GM20000 (cell line): ENCODE data around the gene CLHC1.
"Not testable (repeated sequence)": the region's sequence is repeated elsewhere in the genome, so short reads cannot be mapped to it uniquely, and the experiment has no call there.

ENCODE experiments used
- DNase-seq: peaks from one replicate; pipeline ENCODE4 v3.0.0; 2012; ENCODE audit warnings: low spot score
- CTCF ChIP-seq: IDR thresholded peaks from 2 replicates; pipeline ENCODE4 v1.5.1; 2012; ENCODE audit warnings: mild to moderate bottlenecking, control low read depth; ENCODE audit errors: extremely low read depth, missing control alignments

Gene CLHC1

GRCh38 chr2:55147041-55147440 lies 85.1 kb downstream of the CLHC1 start:
- no peak for DNase-seq
- TF ChIP-seq CTCF: no peak

- TF ChIP-seq CTCF: no peak
- no peak for DNase-seq
Measured at GRCh38 chr2:55146263-55146662, 85.8 kb downstream of the CLHC1 start.

- no peak for DNase-seq
- TF ChIP-seq CTCF: no peak
Measured at GRCh38 chr2:55144922-55145820, 86.9 kb downstream of the CLHC1 start.

- not testable (repeated sequence) for DNase-seq
Measured at GRCh38 chr2:55143706-55144105, 88.4 kb downstream of the CLHC1 start.

GRCh38 chr2:55142518-55142917 lies 89.6 kb downstream of the CLHC1 start:
- no peak for DNase-seq
- no peak for TF ChIP-seq CTCF

GRCh38 chr2:55141572-55142413 lies 90.3 kb downstream of the CLHC1 start:
- TF ChIP-seq CTCF: no peak

GRCh38 chr2:55140316-55141219 lies 91.5 kb downstream of the CLHC1 start:
- DNase-seq: no peak
- TF ChIP-seq CTCF: no peak

More at GRCh38 chr2:55141572-55142413, 90.3 kb downstream of the CLHC1 start:
- DNase-seq: no peak
